GM12878 (cell line): Measurements from ENCODE around the gene SCCPDH. TPM values are rescaled to one million over a fixed set of nuclear protein-coding genes. Genes with fewer than 3 reads are reported as not detected.

Source experiments
- ATAC-seq: fragments of 200-7000 bp; cut with Tn5 transposase; 3 replicates; pipeline ENCODE4 v1.9.1; 2020; ENCODE audit warnings: mild to moderate bottlenecking, moderate library complexity
- BruUV-seq: library from RNA; stranded (reverse); fragments of 400-500 nt; replicated peaks from 2 replicates; lab custom pipeline; 2021; lab: Mats Ljungman, UMichigan
- CTCF ChIA-PET: fragments of 300-600 bp; sonication (Branson Sonifier 250); formaldehyde crosslinking; extraction: SDS; loops from one replicate; lab custom pipeline; 2021; ENCODE audit warnings: inconsistent platforms; lab: Yijun Ruan, JAX
- POLR2A ChIA-PET: fragments of 350-600 bp; formaldehyde crosslinking; extraction: SDS; loops from one replicate; lab custom pipeline; 2021; ENCODE audit warnings: inconsistent platforms; lab: Charles Lee
- RAD21 ChIA-PET: fragments of 300-600 bp; sonication (Branson Sonifier 250); formaldehyde crosslinking; loops from one replicate; lab custom pipeline; 2023; ENCODE audit warnings: antibody characterized with exemption; ENCODE audit not compliant: unreplicated experiment; lab: Charles Lee
- SMC1A ChIA-PET: fragments of 300-600 bp; sonication (Branson Sonifier 250); formaldehyde crosslinking; loops from one replicate; lab custom pipeline; 2023; ENCODE audit not compliant: unreplicated experiment, uncharacterized antibody; lab: Charles Lee
- DNase-seq: peaks from one replicate; pipeline ENCODE4 v3.0.0-alpha.2; 2011; ENCODE audit warnings: low read depth, low spot score
- FAIRE-seq: peaks from 3 replicates; lab custom pipeline; 2011; peaks lifted over from hg19 to GRCh38; lab: Jason Lieb, UNC
- H2AFZ ChIP-seq: 2 replicates; pipeline ENCODE4 v1.6.0; 2011; ENCODE audit warnings: low read depth, low read length, control low read depth; ENCODE audit not compliant: control insufficient read depth
- H3K27ac ChIP-seq: 2 replicates; pipeline ENCODE4 v1.5.1; 2011; ENCODE audit warnings: control low read depth; ENCODE audit not compliant: control insufficient read depth, insufficient read depth
- H3K27me3 ChIP-seq, 2 experiments: replicated peaks in 1 of 2; 2 replicates each; pipeline versions ENCODE4 v1.6.0 to v1.6.1; 2011; ENCODE audit warnings: low read length in 1 of 2; ENCODE audit not compliant: control insufficient read depth in 2 of 2, insufficient read depth in 2 of 2
- H3K36me3 ChIP-seq, 2 experiments: 2 replicates each; pipeline ENCODE4 v1.5.1; 2011; ENCODE audit warnings: low read length in 1 of 2; ENCODE audit not compliant: control insufficient read depth in 2 of 2, insufficient read depth in 2 of 2
- H3K4me1 ChIP-seq: 2 replicates; pipeline ENCODE4 v1.6.1; 2011; ENCODE audit warnings: mild to moderate bottlenecking, low read length, moderate library complexity, mixed read lengths; ENCODE audit not compliant: control insufficient read depth, insufficient read depth
- H3K4me2 ChIP-seq: 2 replicates; pipeline ENCODE4 v1.6.0; 2011; ENCODE audit warnings: control low read depth; ENCODE audit not compliant: control insufficient read depth, insufficient read depth
- H3K4me3 ChIP-seq: fragments of 200-600 bp; sonication (generic); 2 replicates; pipeline ENCODE4 v1.5.1; 2016
- H3K79me2 ChIP-seq: 2 replicates; pipeline ENCODE4 v1.6.0; 2011; ENCODE audit warnings: low read length; ENCODE audit not compliant: control insufficient read depth, insufficient read depth
- H3K9ac ChIP-seq: 2 replicates; pipeline ENCODE4 v1.8.0; 2011; ENCODE audit warnings: low read length, control low read depth, mixed read lengths; ENCODE audit not compliant: control insufficient read depth, insufficient read depth
- H3K9me3 ChIP-seq: replicated peaks from 3 replicates; pipeline ENCODE4 v1.5.1; 2011; ENCODE audit warnings: mild to moderate bottlenecking, low read length; ENCODE audit not compliant: control insufficient read depth, insufficient read depth
- H4K20me1 ChIP-seq: 2 replicates; pipeline ENCODE4 v1.6.0; 2011; ENCODE audit not compliant: control insufficient read depth, insufficient read depth
- BACH1 ChIP-seq: fragments of 450-650 bp; IDR thresholded peaks from 2 replicates; pipeline ENCODE4 v1.6.1; 2017; ENCODE audit warnings: mild to moderate bottlenecking, borderline replicate concordance
- CREB1 ChIP-seq: IDR thresholded peaks from 2 replicates; pipeline ENCODE4 v1.6.1; 2012; ENCODE audit warnings: low read depth, mild to moderate bottlenecking, inconsistent platforms
- DPF2 ChIP-seq: fragments of 450-650 bp; IDR thresholded peaks from 2 replicates; pipeline ENCODE4 v1.6.1; 2017; ENCODE audit warnings: mild to moderate bottlenecking
- EP300 ChIP-seq, 2 experiments: fragments of 150-350 bp in 1 of 2; IDR thresholded peaks; 2 replicates each; pipeline ENCODE4 v1.6.1; 2011 to 2012; ENCODE audit warnings: low read depth in 2 of 2, low read length in 2 of 2, borderline replicate concordance in 1 of 2, improper control_type of control experiment in 1 of 2, inconsistent platforms in 1 of 2; ENCODE audit not compliant: control insufficient read depth in 1 of 2
- GATAD2B ChIP-seq: fragments of 450-650 bp; conservative IDR thresholded peaks from 2 replicates; pipeline ENCODE4 v1.6.1; 2017; ENCODE audit warnings: low read depth, mild to moderate bottlenecking, moderate library complexity
- NBN ChIP-seq: fragments of 450-650 bp; IDR thresholded peaks from 2 replicates; pipeline ENCODE4 v1.6.1; 2016
- NRF1 ChIP-seq: conservative IDR thresholded peaks from 2 replicates; pipeline ENCODE4 v1.6.1; 2011; ENCODE audit warnings: mild to moderate bottlenecking, low read depth, low read length, improper control_type of control experiment
- POLR2AphosphoS5 ChIP-seq: IDR thresholded peaks from 2 replicates; pipeline ENCODE4 v1.6.1; 2011; ENCODE audit warnings: mild to moderate bottlenecking, low read length, inconsistent platforms
- RFX5 ChIP-seq: IDR thresholded peaks from 2 replicates; pipeline ENCODE4 v1.6.1; 2011; ENCODE audit warnings: low read depth, low read length, improper control_type of control experiment
- SP1 ChIP-seq: IDR thresholded peaks from one replicate; pipeline ENCODE4 v1.6.1; 2011; ENCODE audit warnings: low read depth, low read length
- SRF ChIP-seq, 2 experiments: IDR thresholded peaks; 2 replicates each; pipeline ENCODE4 v1.6.1; 2011; ENCODE audit warnings: low read depth in 2 of 2, low read length in 2 of 2, mild to moderate bottlenecking in 1 of 2, moderate library complexity in 1 of 2
- SUZ12 ChIP-seq: fragments of 200-600 bp; sonication (generic); IDR thresholded peaks from one replicate; pipeline ENCODE4 v1.6.1; 2018; ENCODE audit warnings: antibody characterized with exemption, mild to moderate bottlenecking; ENCODE audit not compliant: unreplicated experiment
- YBX1 ChIP-seq: fragments of 450-650 bp; IDR thresholded peaks from 2 replicates; pipeline ENCODE4 v1.6.1; 2016; ENCODE audit warnings: antibody characterized with exemption
- ZNF24 ChIP-seq: fragments of 450-650 bp; IDR thresholded peaks from 2 replicates; pipeline ENCODE4 v1.6.1; 2017; ENCODE audit warnings: antibody characterized with exemption, mild to moderate bottlenecking
- ZNF384 ChIP-seq: IDR thresholded peaks from 2 replicates; pipeline ENCODE4 v1.6.1; 2012; ENCODE audit warnings: low read depth, mild to moderate bottlenecking, low read length, improper control_type of control experiment, borderline replicate concordance
- ZZZ3 ChIP-seq: IDR thresholded peaks from 2 replicates; pipeline ENCODE4 v1.6.1; 2011; ENCODE audit warnings: low read depth; ENCODE audit not compliant: control insufficient read depth, insufficient read length
- WGBS: methylation state at CpG from one replicate; pipeline ENCODE4 v1.1.6; 2016; ENCODE audit warnings: low lambda C conversion rate; ENCODE audit not compliant: insufficient replicate concordance, insufficient coverage; ENCODE audit errors: missing lambda C conversion rate; 5-methylcytosine and 5-hydroxymethylcytosine counted together
- in situ Hi-C: fragments of 300-500 bp; cut with MboI; formaldehyde crosslinking; loops from 9 replicates; pipeline ENCODE4 v1.14.3; 2018; ENCODE audit warnings: mixed read lengths
- intact Hi-C: fragments of 100-400 bp; cut with micrococcal nuclease; formaldehyde crosslinking; loops from one replicate; pipeline ENCODE4 v1.14.2; 2022; ENCODE audit not compliant: unreplicated experiment
- polyA plus RNA-seq, 11 experiments: library from polyadenylated mRNA; depleted of rRNA in 4 of 11; unstranded in 6 of 11; stranded (reverse) in 5 of 11; fragments of >200 nt; fragmentation: Nextera tagmentation in 4 of 11; fragmentation: Illumina TruSeq in 1 of 11; extraction: Ambion mirVana in 4 of 11; extraction: Trizol in 1 of 11; gene quantifications; 1 replicate in 1 of 11; 2 replicates in 10 of 11; pipeline versions ENCODE4 v1.2.1 to v1.2.3, GENCODE V29; 2011 to 2016; ENCODE audit warnings: inconsistent platforms in 2 of 11, missing spikeins in 2 of 11, low read depth in 1 of 11
- total RNA-seq, 4 experiments: library from RNA; depleted of rRNA in 3 of 4; stranded (reverse); fragments of >200 nt in 3 of 4; fragmentation: Illumina TruSeq in 1 of 4; extraction: Trizol in 1 of 4; gene quantifications; 2 replicates each; pipeline versions ENCODE4 v1.2.1 to v1.2.3, GENCODE V29; 2013 to 2021
- TF ChIP-seq, protein P1 (sequence below): IDR thresholded peaks from 2 replicates; pipeline ENCODE4 v1.6.1; 2012; ENCODE audit warnings: low read depth, low read length, improper control_type of control experiment
- TF ChIP-seq, protein P2 (sequence below): fragments of 450-650 bp; IDR thresholded peaks from 2 replicates; pipeline ENCODE4 v1.6.1; 2016; ENCODE audit warnings: mild to moderate bottlenecking

Gene SCCPDH
- total and polyA plus RNA-seq, 10 of the 15 experiments (the other 5 are each of a cell fraction or from before 2014, with no cell fraction given) = 5.4 to 44.8 (median 24.5) TPM

DNA sequence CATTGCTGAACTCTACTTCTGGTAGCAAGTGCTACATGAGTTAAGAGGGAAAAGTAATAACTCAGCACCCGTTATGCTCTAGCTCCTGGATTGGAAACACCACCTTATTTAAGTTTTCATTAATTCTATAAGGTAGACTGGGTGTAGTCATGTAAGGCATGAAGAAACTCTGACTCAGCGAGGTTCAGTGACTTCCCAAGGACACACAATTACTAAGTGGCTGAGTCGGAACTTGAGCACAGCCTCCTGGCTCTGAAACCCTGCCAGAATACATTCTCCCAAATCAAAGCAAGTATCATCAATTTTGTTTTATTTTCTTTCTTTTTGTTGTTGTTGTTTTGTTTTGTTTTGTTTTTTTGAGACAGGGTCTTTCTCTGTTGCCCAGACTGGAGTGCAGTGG, 29.1 kb upstream of the SCCPDH start:
- FAIRE-seq (no peak), ATAC-seq (no peak), DNase-seq (no peak)
- H3K36me3 ChIP-seq = no peaks in the 10 kb centered on the region
- no peak overlapping the region for H3K27ac ChIP-seq
- TF ChIP-seq GATAD2B (no peak), NRF1 (no peak), POLR2AphosphoS5 (no peak), BACH1 (no peak), NBN (no peak), ZNF24 (no peak), ZNF384 (no peak), CREB1 (no peak), SUZ12 (no peak), SRF (IDR thresholded peaks at IDR 0.05; ENCODE audit: low read depth in 2 of 2, low read length in 2 of 2) (no peak), ZZZ3 (no peak), RFX5 (no peak), SP1 (no peak), EP300 (IDR thresholded peaks at IDR 0.05; ENCODE audit: borderline replicate concordance in 1 of 2, control insufficient read depth in 1 of 2, low read depth in 2 of 2, low read length in 2 of 2) (no peak), YBX1 (no peak), DPF2 (no peak)
- TF ChIP-seq, protein P1, sequence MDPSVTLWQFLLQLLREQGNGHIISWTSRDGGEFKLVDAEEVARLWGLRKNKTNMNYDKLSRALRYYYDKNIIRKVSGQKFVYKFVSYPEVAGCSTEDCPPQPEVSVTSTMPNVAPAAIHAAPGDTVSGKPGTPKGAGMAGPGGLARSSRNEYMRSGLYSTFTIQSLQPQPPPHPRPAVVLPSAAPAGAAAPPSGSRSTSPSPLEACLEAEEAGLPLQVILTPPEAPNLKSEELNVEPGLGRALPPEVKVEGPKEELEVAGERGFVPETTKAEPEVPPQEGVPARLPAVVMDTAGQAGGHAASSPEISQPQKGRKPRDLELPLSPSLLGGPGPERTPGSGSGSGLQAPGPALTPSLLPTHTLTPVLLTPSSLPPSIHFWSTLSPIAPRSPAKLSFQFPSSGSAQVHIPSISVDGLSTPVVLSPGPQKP = no peak
- TF ChIP-seq, protein P2, sequence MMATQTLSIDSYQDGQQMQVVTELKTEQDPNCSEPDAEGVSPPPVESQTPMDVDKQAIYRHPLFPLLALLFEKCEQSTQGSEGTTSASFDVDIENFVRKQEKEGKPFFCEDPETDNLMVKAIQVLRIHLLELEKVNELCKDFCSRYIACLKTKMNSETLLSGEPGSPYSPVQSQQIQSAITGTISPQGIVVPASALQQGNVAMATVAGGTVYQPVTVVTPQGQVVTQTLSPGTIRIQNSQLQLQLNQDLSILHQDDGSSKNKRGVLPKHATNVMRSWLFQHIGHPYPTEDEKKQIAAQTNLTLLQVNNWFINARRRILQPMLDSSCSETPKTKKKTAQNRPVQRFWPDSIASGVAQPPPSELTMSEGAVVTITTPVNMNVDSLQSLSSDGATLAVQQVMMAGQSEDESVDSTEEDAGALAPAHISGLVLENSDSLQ = no peak
- POLR2A ChIA-PET = interaction anchor here (0.6 kb wide), 2 partner anchors 26 to 729 kb away, joined by 4 read pairs; no protein-coding TSS in a partner anchor
- in situ Hi-C loops = loop anchor here (5.0 to 10.0 kb wide), 2 partner anchors 198 to 1540 kb away; partner anchors contain the start of gene KIF26B
- intact Hi-C loops = loop anchor here (5.0 kb wide), 2 partner anchors 128 to 1543 kb away; partner anchors contain the start of genes CNST, KIF26B and TFB2M
- H3K27me3 ChIP-seq = no peaks in the 10 kb centered on the region
- no peak overlapping the region for H3K4me2 ChIP-seq
- RAD21 ChIA-PET = interaction anchor here (0.6 to 1.4 kb wide), 2 partner anchors 121 to 340 kb away, joined by 3 read pairs; no protein-coding TSS in a partner anchor
- no peak overlapping the region for H3K9ac ChIP-seq
- H3K9me3 ChIP-seq = no peaks in the 10 kb centered on the region; the same call in 2 of the 3 replicates
- SMC1A ChIA-PET = no interaction called here
- H3K4me1 ChIP-seq = peaks cover 4% of the 10 kb centered on the region
- 25% methylated on average over 3 of the region's 3 CpGs for WGBS
- no peaks in the 10 kb centered on the region for H3K79me2 ChIP-seq
- H2AFZ ChIP-seq = no peak overlapping the region
- CTCF ChIA-PET = interaction anchor here (0.9 to 4.1 kb wide), 10 partner anchors 12 to 684 kb away, joined by 3 to 18 read pairs (median 4); partner anchors contain the start of gene SMYD3
- no peaks in the 10 kb centered on the region for H4K20me1 ChIP-seq
- no TSS peak for BruUV-seq
- no peak overlapping the region for H3K4me3 ChIP-seq
